ENCODE data around the gene FXYD3.

DNA sequence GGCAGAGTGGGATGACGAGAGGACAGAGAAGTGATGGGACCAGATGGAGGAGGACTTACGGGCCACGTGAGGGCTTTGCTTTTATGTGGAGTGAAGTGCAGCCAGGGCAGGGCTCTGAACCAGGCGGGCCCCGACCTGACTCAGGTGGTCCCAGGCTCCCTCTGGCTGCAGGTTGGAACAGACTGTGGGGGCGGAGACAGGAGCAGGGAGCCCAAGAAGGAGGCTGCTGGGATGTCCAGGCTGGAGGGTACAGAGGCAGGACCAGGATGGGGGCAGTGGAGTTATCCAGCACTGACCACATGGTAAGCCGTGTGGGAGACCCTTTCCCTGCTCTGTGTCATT, 41.0 kb downstream of the FXYD3 start:
- TF ChIP-seq, protein P1, sequence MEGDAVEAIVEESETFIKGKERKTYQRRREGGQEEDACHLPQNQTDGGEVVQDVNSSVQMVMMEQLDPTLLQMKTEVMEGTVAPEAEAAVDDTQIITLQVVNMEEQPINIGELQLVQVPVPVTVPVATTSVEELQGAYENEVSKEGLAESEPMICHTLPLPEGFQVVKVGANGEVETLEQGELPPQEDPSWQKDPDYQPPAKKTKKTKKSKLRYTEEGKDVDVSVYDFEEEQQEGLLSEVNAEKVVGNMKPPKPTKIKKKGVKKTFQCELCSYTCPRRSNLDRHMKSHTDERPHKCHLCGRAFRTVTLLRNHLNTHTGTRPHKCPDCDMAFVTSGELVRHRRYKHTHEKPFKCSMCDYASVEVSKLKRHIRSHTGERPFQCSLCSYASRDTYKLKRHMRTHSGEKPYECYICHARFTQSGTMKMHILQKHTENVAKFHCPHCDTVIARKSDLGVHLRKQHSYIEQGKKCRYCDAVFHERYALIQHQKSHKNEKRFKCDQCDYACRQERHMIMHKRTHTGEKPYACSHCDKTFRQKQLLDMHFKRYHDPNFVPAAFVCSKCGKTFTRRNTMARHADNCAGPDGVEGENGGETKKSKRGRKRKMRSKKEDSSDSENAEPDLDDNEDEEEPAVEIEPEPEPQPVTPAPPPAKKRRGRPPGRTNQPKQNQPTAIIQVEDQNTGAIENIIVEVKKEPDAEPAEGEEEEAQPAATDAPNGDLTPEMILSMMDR (IDR thresholded peaks at IDR 0.05 in 2 of 3, conservative IDR thresholded peaks at IDR 0.05 in 1 of 3; ENCODE audit: borderline replicate concordance in 1 of 3, insufficient read depth in 1 of 3, low read depth in 2 of 3, low read length in 2 of 3): no peak
- TF ChIP-seq ELF1 (IDR thresholded peaks at IDR 0.05; ENCODE audit: borderline replicate concordance, low read depth) (no peak), SP1 (IDR thresholded peaks at IDR 0.05; ENCODE audit: low read depth) (no peak), EZH2phosphoT487 (IDR thresholded peaks at IDR 0.05; ENCODE audit: borderline replicate concordance) (no peak), TCF7L2 (IDR thresholded peaks at IDR 0.05; ENCODE audit: borderline replicate concordance, extremely low read depth, insufficient read depth, insufficient read length) (no peak), POLR2AphosphoS5 (IDR thresholded peaks at IDR 0.05; ENCODE audit: low read depth, low read length) (no peak)
- TF ChIP-seq, protein P2, sequence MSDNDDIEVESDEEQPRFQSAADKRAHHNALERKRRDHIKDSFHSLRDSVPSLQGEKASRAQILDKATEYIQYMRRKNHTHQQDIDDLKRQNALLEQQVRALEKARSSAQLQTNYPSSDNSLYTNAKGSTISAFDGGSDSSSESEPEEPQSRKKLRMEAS (IDR thresholded peaks at IDR 0.05): no peak

Measured in HCT116 (cell line).